ENCODE results near the gene TTLL9. TPM values are rescaled to one million over a fixed set of nuclear protein-coding genes. Genes with fewer than 3 reads are reported as not detected.

Gene TTLL9
- total RNA-seq, 1 experiment from 2014 or later: not detected

- DNase-seq (ENCODE audit: low spot score): no peak
- no peak overlapping the region for H3K4me3 ChIP-seq (ENCODE audit: low read depth, low read length, poor library complexity, severe bottlenecking)
- no peak for TF ChIP-seq EZH2 (IDR thresholded peaks at IDR 0.05; ENCODE audit: borderline replicate concordance, low read depth, low read length, poor library complexity, severe bottlenecking)
- no peak for TF ChIP-seq CTCF (conservative IDR thresholded peaks at IDR 0.05; ENCODE audit: low read depth, low read length)
- intact Hi-C loops (cut with micrococcal nuclease; ENCODE audit: unreplicated experiment): no loop called here
- no peaks in the 10 kb centered on the region for H3K36me3 ChIP-seq (ENCODE audit: insufficient read depth, low read length, poor library complexity, severe bottlenecking)
- BruUV-seq (replicated peaks): no TSS peak
- no peak overlapping the region for H3K27ac ChIP-seq (ENCODE audit: low read depth, low read length, poor library complexity, severe bottlenecking)
- no peaks in the 10 kb centered on the region for H3K27me3 ChIP-seq (replicated peaks; ENCODE audit: insufficient read depth, low read depth, low read length, poor library complexity)
- ChIA-PET POLR2A (ENCODE audit: low non-redundant PET) (no interaction called here), CTCF (no interaction called here)
- no peaks in the 10 kb centered on the region for H3K4me1 ChIP-seq (ENCODE audit: insufficient read depth, low read length, poor library complexity, severe bottlenecking)
- H3K9me3 ChIP-seq (ENCODE audit: low read depth, low read length, poor library complexity, severe bottlenecking): no peaks in the 10 kb centered on the region
Observed at GRCh38 chr20:31908016-31908415, 37.6 kb downstream of the TTLL9 start.

- Histone ChIP-seq H3K36me3 (ENCODE audit: insufficient read depth, low read length, poor library complexity, severe bottlenecking) (no peaks in the 10 kb centered on the region), H3K27me3 (replicated peaks; ENCODE audit: insufficient read depth, low read depth, low read length, poor library complexity) (no peaks in the 10 kb centered on the region), H3K27ac (ENCODE audit: low read depth, low read length, poor library complexity, severe bottlenecking) (no peak overlapping the region), H3K4me1 (ENCODE audit: insufficient read depth, low read length, poor library complexity, severe bottlenecking) (no peaks in the 10 kb centered on the region), H3K4me3 (ENCODE audit: low read depth, low read length, poor library complexity, severe bottlenecking) (no peak overlapping the region), H3K9me3 (ENCODE audit: low read depth, low read length, poor library complexity, severe bottlenecking) (no peaks in the 10 kb centered on the region)
- no peak for TF ChIP-seq EZH2 (IDR thresholded peaks at IDR 0.05; ENCODE audit: borderline replicate concordance, low read depth, low read length, poor library complexity, severe bottlenecking)
- no TSS peak for BruUV-seq (replicated peaks)
- DNase-seq (ENCODE audit: low spot score): no peak
- intact Hi-C loops (cut with micrococcal nuclease; ENCODE audit: unreplicated experiment): no loop called here
- ChIA-PET POLR2A (ENCODE audit: low non-redundant PET) (no interaction called here), CTCF (interaction anchor here (0.6 kb wide), 1 partner anchor 55 kb away, joined by 4 read pairs; no protein-coding TSS in a partner anchor)
Observed at GRCh38 chr20:31908424-31908823, 38.0 kb downstream of the TTLL9 start.

- TF ChIP-seq CTCF (conservative IDR thresholded peaks at IDR 0.05; ENCODE audit: low read depth, low read length): no peak
- TF ChIP-seq EZH2 (IDR thresholded peaks at IDR 0.05; ENCODE audit: borderline replicate concordance, low read depth, low read length, poor library complexity, severe bottlenecking): no peak
Observed at GRCh38 chr20:31909253-31910070, 39.0 kb downstream of the TTLL9 start.

More at GRCh38 chr20:31909253-31910070, 39.0 kb downstream of the TTLL9 start:
- no peaks in the 10 kb centered on the region for H3K4me1 ChIP-seq (ENCODE audit: insufficient read depth, low read length, poor library complexity, severe bottlenecking)
- no peak overlapping the region for H3K4me3 ChIP-seq (ENCODE audit: low read depth, low read length, poor library complexity, severe bottlenecking)
- ChIA-PET CTCF (interaction anchor here (0.6 kb wide), 1 partner anchor 56 kb away, joined by 4 read pairs; no protein-coding TSS in a partner anchor), POLR2A (ENCODE audit: low non-redundant PET) (interaction anchor here (0.5 kb wide), 1 partner anchor 1522 kb away, joined by 5 read pairs; no protein-coding TSS in a partner anchor)
- H3K36me3 ChIP-seq (ENCODE audit: insufficient read depth, low read length, poor library complexity, severe bottlenecking): no peaks in the 10 kb centered on the region
- H3K9me3 ChIP-seq (ENCODE audit: low read depth, low read length, poor library complexity, severe bottlenecking): no peaks in the 10 kb centered on the region
- intact Hi-C loops (cut with micrococcal nuclease; ENCODE audit: unreplicated experiment): no loop called here
- no peak overlapping the region for H3K27ac ChIP-seq (ENCODE audit: low read depth, low read length, poor library complexity, severe bottlenecking)
- no peaks in the 10 kb centered on the region for H3K27me3 ChIP-seq (replicated peaks; ENCODE audit: insufficient read depth, low read depth, low read length, poor library complexity)
- DNase-seq (ENCODE audit: low spot score): no peak
- BruUV-seq (replicated peaks): no TSS peak
